MM.1S (cell line): ENCODE data around the gene CLMP.

ENCODE experiments used
- DNase-seq: peaks from one replicate; pipeline ENCODE4 v3.0.0-alpha.2; 2015
- H2AFZ ChIP-seq: fragments of 300-600 bp; sonication (generic); 2 replicates; pipeline ENCODE4 v1.6.0; 2016; ENCODE audit warnings: antibody characterized with exemption, low read length
- H3F3A ChIP-seq: fragments of 300-600 bp; sonication (generic); 2 replicates; pipeline ENCODE4 v1.6.1; 2016; ENCODE audit warnings: mild to moderate bottlenecking, antibody characterized with exemption, low read length, moderate library complexity, mixed read lengths; ENCODE audit not compliant: insufficient read depth
- H3K27ac ChIP-seq: fragments of 300-600 bp; sonication (generic); 2 replicates; pipeline ENCODE4 v1.5.1; 2016; ENCODE audit warnings: mild to moderate bottlenecking, low read length
- H3K27me3 ChIP-seq: fragments of 300-600 bp; sonication (generic); replicated peaks from 2 replicates; pipeline ENCODE4 v1.6.0; 2016; ENCODE audit warnings: low read length; ENCODE audit not compliant: insufficient read depth
- H3K36me3 ChIP-seq: fragments of 300-600 bp; sonication (generic); replicated peaks from 2 replicates; pipeline ENCODE4 v1.6.1; 2016; ENCODE audit warnings: mild to moderate bottlenecking, low read length, mixed read lengths; ENCODE audit not compliant: insufficient read depth
- H3K4me1 ChIP-seq: fragments of 300-600 bp; sonication (generic); 2 replicates; pipeline ENCODE4 v1.6.1; 2016; ENCODE audit warnings: low read length, mixed read lengths
- H3K4me2 ChIP-seq: fragments of 300-600 bp; sonication (generic); 2 replicates; pipeline ENCODE4 v1.6.0; 2016; ENCODE audit warnings: low read depth, low read length
- H3K4me3 ChIP-seq: fragments of 300-600 bp; sonication (generic); 2 replicates; pipeline ENCODE4 v1.5.1; 2016; ENCODE audit warnings: low read length, mixed read lengths
- H3K79me2 ChIP-seq: fragments of 300-600 bp; sonication (generic); 2 replicates; pipeline ENCODE4 v1.6.1; 2016; ENCODE audit warnings: mixed run types, low read length, mixed read lengths
- H3K9ac ChIP-seq: fragments of 300-600 bp; sonication (generic); 2 replicates; pipeline ENCODE4 v1.6.1; 2016; ENCODE audit warnings: low read length, mixed read lengths
- H3K9me2 ChIP-seq: fragments of 300-600 bp; sonication (generic); replicated peaks from 2 replicates; pipeline ENCODE4 v1.6.1; 2016; ENCODE audit warnings: mild to moderate bottlenecking, low read length, mixed read lengths; ENCODE audit not compliant: insufficient read depth
- H3K9me3 ChIP-seq: fragments of 300-600 bp; sonication (generic); replicated peaks from 2 replicates; pipeline ENCODE4 v1.6.1; 2016; ENCODE audit warnings: mild to moderate bottlenecking, low read length, mixed read lengths; ENCODE audit not compliant: insufficient read depth
- H4K20me1 ChIP-seq: fragments of 300-600 bp; sonication (generic); 2 replicates; pipeline ENCODE4 v1.6.1; 2016; ENCODE audit warnings: mild to moderate bottlenecking, low read length, moderate library complexity, mixed read lengths; ENCODE audit not compliant: insufficient read depth
- CTCF ChIP-seq: fragments of 300-600 bp; sonication (generic); IDR thresholded peaks from 2 replicates; pipeline ENCODE4 v1.5.1; 2016; ENCODE audit warnings: antibody characterized with exemption, low read length, mixed read lengths
- EZH2 ChIP-seq: fragments of 300-600 bp; sonication (generic); optimal IDR thresholded peaks from 2 replicates; pipeline ENCODE3; 2017; ENCODE audit warnings: low read depth, mild to moderate bottlenecking, antibody characterized with exemption, low read length, mixed read lengths
- EZH2phosphoT487 ChIP-seq: fragments of 300-600 bp; sonication (generic); IDR thresholded peaks from 2 replicates; pipeline ENCODE4 v1.6.1; 2018; ENCODE audit warnings: antibody characterized with exemption, low read length

The CLMP gene

GRCh38 chr11:123211981-123212380, 16.9 kb upstream of the CLMP start:
- Histone ChIP-seq H3K27me3 (no peaks in the 10 kb centered on the region), H2AFZ (no peak overlapping the region), H4K20me1 (no peaks in the 10 kb centered on the region), H3K9me3 (no peaks in the 10 kb centered on the region), H3K4me2 (no peak overlapping the region), H3K9me2 (no peaks in the 10 kb centered on the region), H3K4me3 (no peak overlapping the region), H3K27ac (no peak overlapping the region), H3K36me3 (no peaks in the 10 kb centered on the region), H3K4me1 (no peaks in the 10 kb centered on the region), H3K79me2 (no peaks in the 10 kb centered on the region), H3K9ac (no peak overlapping the region), H3F3A (no peaks in the 10 kb centered on the region)
- no peak for TF ChIP-seq EZH2phosphoT487
- no peak for TF ChIP-seq EZH2
- TF ChIP-seq CTCF, result no peak
- no peak for DNase-seq

GRCh38 chr11:123211149-123211852, 16.3 kb upstream of the CLMP start:
- Histone ChIP-seq H3K9ac (no peak overlapping the region), H3K27ac (no peak overlapping the region), H3F3A (no peaks in the 10 kb centered on the region), H3K4me1 (no peaks in the 10 kb centered on the region), H2AFZ (no peak overlapping the region), H3K9me3 (no peaks in the 10 kb centered on the region), H3K4me2 (no peak overlapping the region), H4K20me1 (no peaks in the 10 kb centered on the region), H3K79me2 (no peaks in the 10 kb centered on the region), H3K9me2 (no peaks in the 10 kb centered on the region), H3K27me3 (no peaks in the 10 kb centered on the region), H3K36me3 (no peaks in the 10 kb centered on the region), H3K4me3 (no peak overlapping the region)
- DNase-seq, result no peak
- TF ChIP-seq CTCF, result no peak
- no peak for TF ChIP-seq EZH2phosphoT487
- no peak for TF ChIP-seq EZH2

- Histone ChIP-seq H3K4me1 (no peaks in the 10 kb centered on the region), H3K9me2 (no peaks in the 10 kb centered on the region), H3K79me2 (no peaks in the 10 kb centered on the region), H3K9ac (no peak overlapping the region), H3K27ac (no peak overlapping the region), H3K4me3 (no peak overlapping the region), H3F3A (no peaks in the 10 kb centered on the region), H3K36me3 (no peaks in the 10 kb centered on the region), H3K27me3 (no peaks in the 10 kb centered on the region), H4K20me1 (no peaks in the 10 kb centered on the region), H3K9me3 (no peaks in the 10 kb centered on the region), H3K4me2 (no peak overlapping the region), H2AFZ (no peak overlapping the region)
- DNase-seq, result no peak
- TF ChIP-seq EZH2 (no peak), EZH2phosphoT487 (no peak), CTCF (no peak)
These were observed 14.5 kb upstream of the CLMP start for GRCh38 chr11:123209591-123209990.
